Measurements from ENCODE around the gene ABTB2. TPM values are rescaled to one million over a fixed set of nuclear protein-coding genes. Genes with fewer than 3 reads are reported as not detected.

Gene ABTB2
- total RNA-seq, 2 donors from 2014 or later: 2.1 to 4.3 TPM

- WGBS, 2 donors: 49 to 54% methylated on average over 7 of the region's 7 CpGs
- Histone ChIP-seq H3K4me1 (peaks cover 29% of the 10 kb centered on the region), H3K27ac (no peak overlapping the region), H3K27me3 (no peaks in the 10 kb centered on the region), H3K4me3 (no peak overlapping the region), H3K36me3 (replicated peaks in 1 of 2; ENCODE audit: insufficient read depth in 1 of 2, low read depth in 2 of 2) (no peaks in the 10 kb centered on the region), H3K9me3 (no peaks in the 10 kb centered on the region)
- TF ChIP-seq CTCF (IDR thresholded peaks at IDR 0.05) (no peak), POLR2A (IDR thresholded peaks at IDR 0.05) (no peak)
- intact Hi-C loops (cut with DNase I): no loop called here
- ATAC-seq (peak; percentile 38), DNase-seq (peak in 3 of 4 donors; percentile 16 to 17 (median 17))
These were observed 29.8 kb downstream of the ABTB2 start for GRCh38 chr11:34327804-34328631.

- Histone ChIP-seq H3K36me3 (replicated peaks in 1 of 2; ENCODE audit: insufficient read depth in 1 of 2, low read depth in 2 of 2) (no peaks in the 10 kb centered on the region), H3K27ac (no peak overlapping the region), H3K9me3 (no peaks in the 10 kb centered on the region), H3K4me1 (peaks cover 7% of the 10 kb centered on the region), H3K4me3 (no peak overlapping the region), H3K27me3 (no peaks in the 10 kb centered on the region)
- DNase-seq (no peak), ATAC-seq (no peak)
- intact Hi-C loops (cut with DNase I): no loop called here
- TF ChIP-seq POLR2A (IDR thresholded peaks at IDR 0.05) (no peak), CTCF (IDR thresholded peaks at IDR 0.05) (no peak)
- 88 to 94% methylated on average over 3 of the region's 3 CpGs for WGBS, 2 donors
These were observed 33.3 kb downstream of the ABTB2 start for GRCh38 chr11:34324466-34324865.

- H3K4me3 ChIP-seq: no peak overlapping the region
- H3K9me3 ChIP-seq: no peaks in the 10 kb centered on the region
- no peak for TF ChIP-seq POLR2A (IDR thresholded peaks at IDR 0.05)
- TF ChIP-seq CTCF (IDR thresholded peaks at IDR 0.05): no peak
- H3K27me3 ChIP-seq: no peaks in the 10 kb centered on the region
- intact Hi-C loops (cut with DNase I): no loop called here
- 55 to 83% methylated on average over 2 of the region's 2 CpGs for WGBS, 2 donors
- DNase-seq: no peak
- peaks cover 14% of the 10 kb centered on the region for H3K4me1 ChIP-seq
- H3K36me3 ChIP-seq (replicated peaks in 1 of 2; ENCODE audit: insufficient read depth in 1 of 2, low read depth in 2 of 2): no peaks in the 10 kb centered on the region
- H3K27ac ChIP-seq: no peak overlapping the region
- ATAC-seq: no peak
These were observed 34.2 kb downstream of the ABTB2 start for GRCh38 chr11:34323601-34324000.

GRCh38 chr11:34318111-34319037 is 39.4 kb downstream of the ABTB2 start:
- no peaks in the 10 kb centered on the region for H3K9me3 ChIP-seq
- DNase-seq (peak in 1 of 4 donors; percentile 20), ATAC-seq (peak; percentile 77)
- intact Hi-C loops (cut with DNase I): no loop called here
- no peaks in the 10 kb centered on the region for H3K27me3 ChIP-seq
- WGBS, 2 donors: 67 to 75% methylated on average over 4 of the region's 4 CpGs
- peaks cover 18% of the 10 kb centered on the region for H3K4me1 ChIP-seq
- peak overlapping the region in 1 of 4 donors; percentile 32 for H3K27ac ChIP-seq
- no peak overlapping the region for H3K4me3 ChIP-seq
- H3K36me3 ChIP-seq (replicated peaks in 1 of 2; ENCODE audit: insufficient read depth in 1 of 2, low read depth in 2 of 2): no peaks in the 10 kb centered on the region
- TF ChIP-seq POLR2A (IDR thresholded peaks at IDR 0.05) (no peak), CTCF (IDR thresholded peaks at IDR 0.05) (no peak)

Measured in body of pancreas (tissue), 4 donors.